ENCODE measurements around the gene EID2. TPM values are rescaled to one million over a fixed set of nuclear protein-coding genes. Genes with fewer than 3 reads are reported as not detected.

Gene EID2
- total and polyA plus RNA-seq, 2 of the 8 experiments (the other 6 are each of a cell fraction or from before 2014, with no cell fraction given) = 7.8 to 29.6 TPM

GRCh38 chr19:39544226-39544903 lies 4.4 kb upstream of the EID2 start:
- no peak overlapping the region for H2BK12ac ChIP-seq (ENCODE audit: low read depth, low read length)
- H3K4me1 ChIP-seq (replicated peaks in 1 of 4; ENCODE audit: control insufficient read depth in 3 of 4, insufficient read depth in 4 of 4, low read length in 3 of 4) = peaks cover 0 to 4% (median under 1%) of the 10 kb centered on the region in 4 experiments; a peak in 4 of 7 replicates
- no peaks in the 10 kb centered on the region for H3K79me1 ChIP-seq (ENCODE audit: low read depth, low read length)
- POLR2A ChIA-PET (ENCODE audit: partially characterized antibody) = interaction anchor here (0.6 kb wide), 2 partner anchors 12 to 86 kb away, joined by 3 to 4 read pairs; no protein-coding TSS in a partner anchor
- no peak overlapping the region; the same call in 1 of the 2 replicates for H2BK15ac ChIP-seq (ENCODE audit: low read length)
- H2BK5ac ChIP-seq (ENCODE audit: low read depth, low read length) = no peak overlapping the region
- no peak overlapping the region for H3K4ac ChIP-seq (replicated peaks; ENCODE audit: insufficient read length, low read depth, low read length)
- no peaks in the 10 kb centered on the region for H3K9me3 ChIP-seq (ENCODE audit: insufficient read depth in 2 of 2, low read depth in 1 of 2, low read length in 1 of 2)
- no peak overlapping the region for H3K23ac ChIP-seq (ENCODE audit: insufficient read length)
- no peak overlapping the region for H2BK120ac ChIP-seq (replicated peaks; ENCODE audit: low read depth, low read length)
- peaks cover 0 to under 1% of the 10 kb centered on the region in 2 experiments; a peak in 1 of 4 replicates for H3K79me2 ChIP-seq (ENCODE audit: control insufficient read depth in 1 of 2, insufficient read depth in 2 of 2, low read length in 2 of 2)
- H4K8ac ChIP-seq (ENCODE audit: extremely low read depth, insufficient read depth, low read length) = no peak overlapping the region
- no peaks in the 10 kb centered on the region for H3K36me3 ChIP-seq (ENCODE audit: control insufficient read depth in 2 of 4, insufficient read depth in 4 of 4, low read length in 3 of 4)
- H3K27me3 ChIP-seq (replicated peaks in 1 of 4; ENCODE audit: control insufficient read depth in 3 of 4, extremely low read depth in 1 of 4, insufficient read depth in 3 of 4, low read length in 3 of 4) = no peaks in the 10 kb centered on the region
- FAIRE-seq (no peak), DNase-seq (ENCODE audit: low read depth in 1 of 2, low spot score in 2 of 2) (no peak)
- no peak for TF ChIP-seq SIX5 (IDR thresholded peaks at IDR 0.05; ENCODE audit: low read depth, low read length)
- no peak for TF ChIP-seq CEBPB (IDR thresholded peaks at IDR 0.05; ENCODE audit: low read depth, low read length)
- no peak for TF ChIP-seq RFX5 (IDR thresholded peaks at IDR 0.05; ENCODE audit: borderline replicate concordance, low read depth, low read length)
- TF ChIP-seq RAD21 (IDR thresholded peaks at IDR 0.05 in 1 of 2, conservative IDR thresholded peaks at IDR 0.05 in 1 of 2; ENCODE audit: low read depth in 2 of 2, low read length in 2 of 2) = no peak
- no peak for TF ChIP-seq KDM1A (IDR thresholded peaks at IDR 0.05; ENCODE audit: borderline replicate concordance, low read length)
- TF ChIP-seq HDAC6 (IDR thresholded peaks at IDR 0.05; ENCODE audit: low read depth, low read length) = no peak
- TF ChIP-seq NRF1 (IDR thresholded peaks at IDR 0.05; ENCODE audit: low read depth, low read length) = no peak
- TF ChIP-seq SIRT6 (IDR thresholded peaks at IDR 0.05; ENCODE audit: low read length) = no peak
- TF ChIP-seq E2F6 (IDR thresholded peaks at IDR 0.05) = no peak
- TF ChIP-seq JUND (IDR thresholded peaks at IDR 0.05; ENCODE audit: low read length) = no peak
- no peak for TF ChIP-seq KDM5A (IDR thresholded peaks at IDR 0.05; ENCODE audit: low read length)
- no peak for TF ChIP-seq ASH2L (IDR thresholded peaks at IDR 0.05; ENCODE audit: low read length)
- H3K27ac ChIP-seq (ENCODE audit: low read depth, low read length) = no peak overlapping the region
- no peak overlapping the region for H3K56ac ChIP-seq (replicated peaks; ENCODE audit: insufficient read length, low read depth, low read length)
- H3K9ac ChIP-seq (replicated peaks in 1 of 4; ENCODE audit: extremely low read depth in 1 of 4, low read depth in 3 of 4, low read length in 3 of 4) = no peak overlapping the region
- H2BK20ac ChIP-seq (ENCODE audit: low read length) = no peak overlapping the region
- H2AK5ac ChIP-seq (ENCODE audit: low read depth, low read length) = no peak overlapping the region
- H3K23me2 ChIP-seq (ENCODE audit: low read depth, low read length) = peaks cover under 1% of the 10 kb centered on the region
- no peak overlapping the region for H3K4me2 ChIP-seq (ENCODE audit: insufficient read depth in 1 of 2, low read depth in 2 of 2, low read length in 2 of 2)
- WGBS, 2 experiments (ENCODE audit: extremely low coverage in 1 of 2, insufficient coverage in 1 of 2, insufficient read length in 1 of 2, insufficient replicate concordance in 2 of 2, low coverage in 1 of 2, low lambda C conversion rate in 2 of 2, missing lambda C conversion rate in 1 of 2) = 86% methylated on average over 7 of the region's 7 CpGs; no CpG with 5 or more reads in 1 of the 2 experiments
- H4K5ac ChIP-seq (ENCODE audit: insufficient read length, low read depth, low read length) = no peak overlapping the region
- CTCF ChIA-PET (ENCODE audit: partially characterized antibody) = interaction anchor here (0.9 to 1.3 kb wide), 2 partner anchors 11 to 83 kb away, joined by 3 to 7 read pairs; partner anchors contain the start of gene EID2B
- no peak overlapping the region for H3K4me3 ChIP-seq (ENCODE audit: extremely low read depth in 1 of 4, insufficient read depth in 2 of 4, low read depth in 3 of 4, low read length in 4 of 4)
- no peak overlapping the region for H3K18ac ChIP-seq (ENCODE audit: extremely low read depth, low read length)
- H4K20me1 ChIP-seq (replicated peaks in 1 of 2; ENCODE audit: control insufficient read depth in 1 of 2, insufficient read depth in 2 of 2, low read length in 2 of 2) = no peaks in the 10 kb centered on the region
- no peak overlapping the region for H2AFZ ChIP-seq (ENCODE audit: low read length)
- no peak overlapping the region for H4K91ac ChIP-seq (replicated peaks; ENCODE audit: insufficient read length, low read length)
- H3K14ac ChIP-seq (ENCODE audit: insufficient read length) = no peak overlapping the region
